NK-92 treated with Interleukin-12 subunit alpha and Interleukin-12 subunit beta, amount 100 ng/mL, for 24 hours (cell line): ENCODE results near the gene SHE.
"Not testable (repeated sequence)": the region's sequence is repeated elsewhere in the genome, so short reads cannot be mapped to it uniquely, and the experiment has no call there.

Experiments
- DNase-seq: peaks from one replicate; lab custom pipeline; 2025; lab: John Stamatoyannopoulos, UW

Gene SHE

DNA sequence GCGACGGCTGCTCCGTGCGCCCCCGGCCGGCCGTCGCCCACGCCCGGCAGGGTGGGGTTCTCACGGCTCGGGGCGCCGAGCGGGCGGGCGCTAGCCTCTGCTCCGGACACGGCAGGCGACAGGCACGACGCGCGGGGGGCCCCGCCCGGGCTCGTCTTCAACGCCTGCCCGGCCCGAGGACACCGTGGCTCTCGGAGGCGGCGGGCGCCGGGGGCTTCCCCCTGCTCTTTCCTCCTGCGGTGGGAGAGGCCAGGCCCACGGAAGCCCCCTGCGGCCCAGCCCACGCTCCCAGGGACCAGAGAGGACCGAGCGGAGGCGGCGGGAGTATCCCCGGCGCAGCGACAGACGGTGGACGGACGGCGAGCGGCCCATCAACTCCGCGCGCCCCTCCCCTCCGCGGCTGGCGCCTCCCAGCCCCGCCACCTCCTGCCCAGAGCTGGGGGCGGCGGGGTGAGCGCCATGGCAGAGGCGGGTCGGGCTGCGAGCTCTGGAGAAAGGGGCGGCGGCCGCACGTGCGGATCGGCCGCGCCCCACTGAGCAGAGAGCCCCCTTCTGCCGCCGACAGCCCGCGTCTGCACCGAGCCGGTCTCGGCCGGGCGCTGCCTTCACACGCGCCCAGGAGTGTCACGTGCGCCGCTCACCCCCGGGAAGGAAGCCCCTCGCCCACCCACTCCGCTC is at the start of gene SHE, which contains the start of gene TDRD10:
Gene SHE, minus strand, starts transcription at position 347 of the 678 bp plus-strand sequence. CDS start 386 bp downstream, outside the sequence.
Gene TDRD10, plus strand, starts transcription at position 154 of the 678 bp plus-strand sequence. CDS start 4,685 bp downstream, outside the sequence.
- DNase-seq, result no peak

DNA sequence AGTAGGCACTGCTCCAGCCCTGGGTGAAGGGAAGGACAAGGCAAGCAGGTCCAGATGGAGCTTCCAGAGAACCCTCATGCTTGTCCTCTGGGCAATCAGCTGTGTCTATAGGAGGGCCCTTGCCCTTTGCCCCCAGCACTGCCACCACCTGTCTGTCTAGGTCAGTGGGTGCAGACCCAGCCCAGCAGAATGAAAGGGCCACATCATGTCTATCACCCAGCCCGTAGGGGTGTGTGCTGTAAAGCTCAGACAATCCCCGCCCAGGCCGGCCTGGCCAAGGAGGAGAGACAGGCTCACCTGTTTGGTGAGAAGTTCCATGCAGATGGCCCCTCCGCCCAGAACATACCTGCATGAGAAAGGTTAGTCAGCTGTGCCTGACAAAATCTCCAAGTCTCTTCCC is 49.3 kb upstream of the SHE start:
- no peak for DNase-seq

DNA sequence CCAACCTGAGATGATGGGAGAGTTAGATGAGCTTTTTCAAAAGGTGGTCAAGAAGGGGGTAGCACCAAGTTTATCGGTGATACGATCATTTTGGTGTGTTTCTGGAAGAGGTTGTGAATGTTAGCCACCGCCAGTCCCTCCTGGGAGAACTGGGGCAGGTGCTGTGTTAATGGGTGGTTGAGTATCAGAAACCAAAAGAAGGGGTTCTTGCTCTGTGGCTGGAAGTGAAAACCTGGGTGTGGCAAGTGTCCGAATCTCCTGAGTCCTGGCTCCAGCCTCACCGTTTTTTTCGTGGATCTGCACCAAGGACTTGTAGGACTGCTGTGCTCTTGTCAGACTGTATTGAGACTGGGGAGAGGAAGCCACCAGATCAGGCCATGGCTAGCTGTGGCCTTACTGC is 48.4 kb upstream of the SHE start:
- no peak for DNase-seq

DNA sequence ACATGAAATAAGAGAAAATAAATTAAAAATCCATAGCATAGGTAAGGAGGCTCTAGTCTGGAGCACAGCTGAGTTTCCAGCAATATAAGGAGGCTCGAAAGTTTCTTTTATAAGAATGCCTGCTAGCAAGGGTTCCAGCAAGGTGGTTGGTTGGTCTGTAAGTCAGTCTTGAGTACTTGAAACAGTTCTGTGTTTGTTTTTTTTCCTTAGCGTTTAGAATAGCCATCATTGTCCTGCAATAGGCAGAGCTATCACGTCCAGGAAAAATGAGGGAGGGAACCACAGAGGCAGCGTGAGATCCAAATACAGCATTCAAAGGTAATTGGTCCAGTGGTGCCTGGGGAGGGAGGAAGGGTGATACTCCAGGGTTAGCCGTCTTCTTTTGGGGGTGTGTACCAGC is 47.9 kb upstream of the SHE start:
- no peak for DNase-seq

DNA sequence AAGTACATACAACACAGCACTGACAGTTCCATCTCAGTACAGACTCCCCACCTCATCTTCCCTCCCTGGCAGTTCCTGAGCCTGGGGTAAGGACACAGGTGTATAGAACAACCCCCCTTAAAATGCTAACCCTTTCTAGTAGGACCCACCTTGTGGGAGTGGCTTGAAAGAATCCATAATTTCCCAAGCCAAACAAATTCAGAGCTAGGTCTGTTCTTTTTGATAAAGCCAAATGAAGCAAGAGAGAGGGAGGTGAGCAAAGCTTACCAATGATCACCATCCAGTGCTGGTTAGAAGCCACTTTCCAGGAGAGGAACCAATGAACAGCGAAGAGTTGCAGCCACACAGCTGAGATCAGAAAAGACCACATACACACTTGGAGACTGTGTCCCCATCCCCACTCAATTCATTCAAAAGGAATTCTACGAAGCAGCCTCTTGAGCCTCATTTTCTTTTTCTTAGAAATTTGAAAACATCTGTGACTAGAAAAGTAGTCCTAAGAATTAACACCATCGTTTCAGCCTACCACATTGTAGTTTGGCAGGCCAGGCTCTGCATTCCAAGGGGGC is 47.1 kb upstream of the SHE start:
- no peak for DNase-seq

DNA sequence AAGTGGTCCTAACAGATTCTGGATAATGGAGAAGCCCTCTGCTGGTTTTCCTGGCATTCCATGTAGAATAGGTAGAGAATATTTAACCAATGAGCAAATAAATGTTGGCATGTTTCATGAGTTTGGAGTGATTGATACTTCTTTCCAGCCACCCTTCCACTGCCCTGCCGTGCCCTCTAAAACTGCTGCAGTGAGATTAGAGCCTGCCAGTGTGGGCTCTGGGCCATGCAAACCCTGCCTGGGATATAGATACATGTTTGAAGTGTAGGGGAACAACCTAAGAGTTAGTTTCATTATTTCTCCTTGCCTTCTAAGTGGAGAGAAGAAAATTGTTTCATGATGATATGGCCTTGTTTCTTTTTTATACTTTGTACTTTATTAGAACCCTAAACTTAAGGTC is 45.8 kb upstream of the SHE start:
- no peak for DNase-seq

DNA sequence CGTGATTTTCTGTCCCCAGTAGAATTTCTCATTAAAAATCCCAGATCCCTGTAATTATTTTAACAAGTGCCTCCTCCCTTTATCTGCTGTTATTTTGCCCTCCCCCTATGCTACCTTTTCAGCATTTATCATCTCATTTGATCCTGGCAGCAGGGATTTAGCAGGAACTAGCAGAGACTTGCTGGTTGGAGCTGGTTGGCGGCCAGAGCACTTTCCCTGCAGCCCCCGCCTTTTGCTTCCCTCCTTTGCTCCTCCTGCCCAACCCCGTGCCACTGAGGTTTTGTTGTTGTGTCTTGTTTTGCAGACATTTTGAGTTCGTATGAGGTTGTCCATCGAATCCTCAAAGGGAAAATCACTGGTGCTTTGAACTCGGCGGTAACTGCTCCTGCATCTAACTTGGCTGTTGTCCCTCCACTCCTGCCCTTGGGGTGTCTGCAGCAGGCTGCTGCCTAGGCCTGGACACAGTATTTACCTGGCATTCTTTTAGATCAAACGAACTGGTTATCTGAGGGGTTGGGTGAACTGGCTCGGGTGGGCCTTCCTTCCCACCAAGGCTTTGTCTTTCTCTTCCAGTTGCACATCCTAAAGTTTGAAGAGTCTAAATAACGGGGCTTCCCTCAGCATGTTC is 45.0 kb upstream of the SHE start:
- DNase-seq, result no peak

DNA sequence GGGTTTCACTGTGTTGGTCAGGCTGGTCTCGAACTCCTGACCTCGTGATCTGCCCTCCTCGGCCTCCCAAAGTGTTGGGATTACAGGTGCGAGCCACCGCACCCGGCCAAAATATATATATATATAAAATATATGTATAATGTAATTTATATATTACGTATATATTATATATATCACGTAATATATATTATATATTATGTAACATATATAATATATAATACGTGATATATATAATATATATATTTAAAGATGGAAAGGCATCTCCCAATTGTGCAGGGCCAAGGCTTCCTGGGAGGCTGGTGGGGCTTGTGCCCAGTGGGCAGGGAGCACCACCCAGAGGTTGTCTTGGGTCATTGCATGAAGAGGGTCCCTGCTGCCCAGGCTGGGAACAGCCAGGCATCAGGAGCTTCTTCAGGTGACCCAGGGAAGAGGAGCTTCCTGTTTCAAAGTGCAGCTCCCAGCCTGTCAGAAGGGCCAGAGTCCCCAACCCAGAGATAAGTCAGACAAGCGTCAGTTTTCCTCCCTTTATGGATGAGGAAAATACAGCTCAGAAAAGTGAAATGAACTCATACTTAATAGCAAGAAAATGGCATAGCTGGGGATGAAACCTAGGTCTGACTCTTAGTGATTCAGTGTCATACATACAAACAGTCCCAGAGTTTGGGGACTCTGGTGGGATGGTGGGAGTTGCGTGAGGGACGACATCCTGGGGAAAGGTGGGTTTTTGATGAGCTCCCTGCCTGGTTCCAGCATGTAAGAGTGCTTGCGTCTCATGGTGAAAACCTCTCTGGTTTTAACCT is 44.3 kb upstream of the SHE start:
- DNase-seq, result peak; percentile 26

DNA sequence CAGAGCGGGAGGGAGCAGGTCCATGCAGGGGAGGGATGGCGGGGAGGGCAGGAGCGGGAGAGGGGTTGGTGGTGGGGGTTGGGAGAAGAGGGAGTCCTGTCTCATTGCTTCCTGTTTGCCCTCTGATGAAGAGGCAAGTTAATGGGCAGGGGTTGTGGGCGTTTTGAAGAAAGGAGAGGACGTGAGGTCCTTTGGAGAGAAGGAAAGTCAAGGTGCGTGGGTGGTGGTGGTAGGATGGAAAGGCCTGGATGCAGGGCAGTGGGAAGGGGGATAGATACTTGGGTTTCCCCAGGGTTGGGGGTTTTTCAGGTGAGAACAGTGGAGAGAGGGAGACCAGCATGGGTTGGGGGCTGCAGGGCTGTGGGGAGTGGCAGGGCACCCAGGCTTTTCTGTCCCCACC is 39.0 kb upstream of the SHE start:
- DNase-seq, result no peak

DNA sequence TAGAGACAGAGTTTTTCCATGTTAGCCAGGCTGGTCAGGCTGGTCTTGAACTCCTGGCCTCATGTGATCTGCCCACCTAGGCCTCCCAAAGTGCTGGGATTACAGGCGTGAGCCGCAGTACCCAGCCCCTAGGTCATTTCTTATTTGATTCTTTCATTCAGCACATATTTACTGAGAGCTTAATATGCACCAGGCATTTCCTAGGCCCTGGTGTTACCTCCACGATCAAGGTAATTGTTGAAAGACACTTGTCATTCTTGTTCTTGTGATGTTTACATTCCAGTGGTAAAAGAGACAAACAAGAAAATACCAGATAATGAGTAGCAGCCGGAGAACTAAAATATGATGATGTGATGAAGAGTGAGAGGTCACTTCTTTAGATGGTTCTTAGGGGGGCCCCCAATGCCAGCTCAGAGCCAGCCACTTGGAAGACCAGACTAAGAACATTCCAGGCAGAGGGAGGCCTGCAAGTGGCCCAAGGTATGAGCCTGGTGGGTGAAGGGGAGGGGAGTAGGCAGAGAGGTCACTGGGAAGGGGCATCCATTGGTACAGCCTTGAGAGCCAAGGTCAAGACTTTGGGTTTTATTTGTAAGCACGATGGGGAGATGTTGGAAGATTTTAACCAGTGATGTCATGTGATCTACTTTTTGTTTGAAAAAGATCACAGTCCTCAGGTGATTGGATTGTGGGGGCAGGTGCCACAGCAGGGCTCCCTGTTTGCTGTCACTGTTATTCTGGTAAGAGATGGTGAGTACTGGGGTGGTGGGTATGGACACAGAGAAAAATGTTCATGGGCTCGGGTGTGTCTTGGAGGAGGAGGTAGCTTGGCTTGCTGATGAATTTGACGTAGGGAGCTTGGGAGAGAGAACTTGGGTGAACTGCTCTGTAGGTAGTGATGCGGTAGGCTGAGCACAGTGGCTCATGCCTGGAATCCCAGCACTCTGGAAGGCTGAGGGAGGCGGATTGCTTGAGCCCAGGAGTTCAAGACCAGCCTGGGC is 37.6 kb upstream of the SHE start:
- DNase-seq, result no peak

DNA sequence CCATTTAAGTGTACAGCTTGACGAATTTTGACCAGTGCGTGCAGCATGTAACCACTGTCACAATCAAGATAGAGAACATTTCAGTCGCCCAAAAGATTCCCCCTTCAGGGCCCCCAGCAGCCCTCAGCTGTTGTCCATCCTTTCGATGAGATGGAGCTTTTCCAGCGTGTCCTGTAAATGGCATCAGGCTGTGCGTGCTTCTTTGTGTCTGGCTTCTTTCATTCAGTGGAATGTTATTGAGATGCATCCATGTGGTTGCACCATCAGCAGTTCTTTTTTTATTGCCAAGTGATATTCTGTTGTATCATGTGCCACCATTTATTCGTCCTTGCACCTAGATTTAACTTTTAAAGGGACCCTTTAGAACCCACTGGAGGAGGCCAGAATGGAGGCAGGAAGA is 34.4 kb upstream of the SHE start:
- DNase-seq, result no peak

DNA sequence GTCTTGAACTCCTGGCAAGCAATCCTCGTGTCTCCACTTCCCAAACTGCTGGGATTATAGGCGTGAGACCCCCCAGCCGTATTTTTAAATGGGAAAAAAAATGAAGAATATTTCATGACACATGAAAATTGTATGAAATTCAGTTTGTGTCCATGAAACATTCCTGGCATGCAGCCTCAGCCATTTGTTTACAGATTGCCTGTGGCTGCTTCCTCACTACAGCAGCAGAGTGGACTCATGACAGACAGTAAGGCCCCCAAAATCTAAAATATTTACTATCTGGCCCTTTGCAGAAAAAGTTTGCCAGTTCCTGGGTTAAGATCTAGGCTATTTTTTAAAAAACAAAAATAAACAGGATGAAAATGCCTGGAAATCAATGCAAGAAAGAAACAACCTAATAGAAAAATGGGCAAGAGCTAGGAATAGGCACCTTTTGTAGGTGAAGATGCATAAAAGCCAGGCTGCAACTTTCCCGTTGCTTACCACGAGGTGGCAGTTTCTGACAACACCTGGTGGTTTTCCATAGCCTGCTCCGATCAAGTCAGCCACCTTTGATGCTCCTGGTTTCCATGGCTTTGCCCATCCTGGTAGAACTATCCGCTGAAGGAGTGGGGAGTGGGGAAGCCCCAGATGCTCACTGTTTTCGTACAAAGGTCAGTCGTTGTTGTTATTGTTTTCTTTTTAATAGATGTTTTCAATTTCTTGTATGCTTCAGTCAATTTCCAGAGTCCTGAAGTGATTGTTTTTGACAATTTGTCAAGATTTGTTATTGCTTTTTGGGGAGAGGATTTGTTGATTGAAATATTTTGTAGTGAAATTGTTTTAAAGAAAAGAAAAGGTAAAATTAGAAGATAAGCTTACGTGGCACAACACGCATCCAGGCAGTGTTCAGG is 32.0 kb upstream of the SHE start:
- DNase-seq, result no peak

DNA sequence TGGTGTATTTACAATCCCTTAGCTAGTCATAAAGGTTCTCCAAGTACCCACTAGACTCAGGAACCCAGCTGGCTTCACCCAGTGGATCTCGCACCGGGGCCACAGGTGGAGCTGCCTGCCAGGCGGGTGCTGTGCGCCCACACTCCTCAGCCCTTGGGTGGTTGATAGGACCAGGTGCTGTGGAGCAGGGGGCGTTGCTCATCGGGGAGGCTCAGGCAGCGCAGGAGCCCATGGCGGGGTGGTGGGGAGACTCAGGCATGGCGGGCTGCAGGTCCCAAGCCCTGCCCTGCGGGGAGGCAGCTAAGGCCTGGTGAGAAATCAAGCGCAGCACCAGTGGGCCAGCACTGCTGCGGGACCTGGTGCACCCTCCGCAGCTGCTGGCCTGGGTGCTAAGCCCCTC is 29.7 kb upstream of the SHE start:
- DNase-seq, result not testable (repeated sequence)

DNA sequence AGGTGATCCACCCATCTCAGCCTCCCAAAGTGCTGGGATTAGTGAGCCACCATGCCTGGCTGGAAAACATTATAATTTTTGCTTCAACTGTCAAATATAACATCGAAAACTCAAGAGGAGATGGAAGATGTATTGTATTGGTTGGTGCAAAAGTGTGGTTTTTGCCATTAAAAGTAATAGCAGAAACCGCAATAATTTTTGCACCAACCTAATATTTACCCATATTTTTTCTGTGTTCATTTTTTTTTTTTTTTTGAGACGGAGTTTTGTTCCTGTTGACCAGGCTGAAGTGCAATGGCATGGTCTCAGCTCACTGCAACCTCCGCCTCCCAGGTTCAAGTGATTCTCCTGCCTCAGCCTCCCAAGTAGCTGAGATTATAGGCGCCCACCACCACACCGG is 27.1 kb upstream of the SHE start:
- no peak for DNase-seq

DNA sequence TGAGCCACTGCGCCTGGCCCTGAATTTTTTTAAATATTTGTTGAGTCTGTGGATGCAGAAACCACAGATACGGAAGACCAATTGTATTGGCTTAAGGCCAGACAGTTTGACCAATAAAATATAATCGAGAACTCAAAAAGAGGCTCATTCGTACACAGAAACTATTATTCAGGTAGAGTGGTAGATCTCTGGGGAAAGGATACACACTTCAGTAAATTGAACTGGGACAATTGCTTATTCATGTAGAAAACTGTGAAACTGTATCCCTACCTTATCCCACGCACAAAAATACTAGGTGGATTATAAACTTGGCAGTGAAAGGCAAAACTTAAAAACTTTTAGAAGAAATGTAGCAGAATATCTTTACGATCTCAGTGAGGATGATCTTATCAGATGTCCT is 25.0 kb upstream of the SHE start:
- DNase-seq, result no peak

DNA sequence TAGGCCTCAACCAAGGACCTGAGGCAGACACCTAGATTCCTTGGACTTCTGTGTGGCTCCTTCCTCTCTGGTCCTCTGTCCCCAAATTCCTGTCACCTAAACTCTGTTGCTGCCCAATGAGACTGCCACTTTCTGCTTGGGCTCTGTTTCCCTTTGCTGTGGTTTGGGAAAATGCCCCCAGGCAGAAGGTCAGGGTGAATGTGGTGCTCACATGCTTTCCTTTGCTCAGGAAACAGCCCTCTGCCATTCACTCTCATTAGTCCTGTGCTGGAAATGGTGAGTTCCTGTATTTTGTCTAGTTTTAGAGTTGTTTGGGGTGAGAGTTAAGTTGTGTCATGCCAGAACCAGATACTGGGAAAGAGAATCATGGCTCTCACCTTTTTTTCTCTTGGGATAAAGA is 22.7 kb upstream of the SHE start:
- no peak for DNase-seq

DNA sequence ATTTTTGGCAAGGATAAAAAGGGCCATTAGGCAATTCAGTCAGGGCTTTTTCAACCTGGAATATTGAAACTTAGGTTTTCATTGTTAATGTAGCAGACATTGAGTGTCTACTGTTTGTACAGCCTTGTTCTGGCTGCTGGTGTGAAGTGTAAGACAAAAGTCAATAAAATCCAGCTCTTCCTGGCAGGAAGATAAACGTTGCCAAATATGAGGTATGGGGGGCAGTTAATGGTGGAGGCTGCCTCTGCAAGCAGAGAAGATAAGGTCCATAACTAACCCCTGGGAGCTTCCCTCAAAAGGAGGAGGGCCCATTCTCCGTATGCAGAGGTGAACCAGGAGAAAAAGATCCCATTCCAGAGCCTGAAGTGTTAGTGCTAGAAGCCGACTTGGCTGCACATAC is 19.5 kb upstream of the SHE start:
- no peak for DNase-seq

DNA sequence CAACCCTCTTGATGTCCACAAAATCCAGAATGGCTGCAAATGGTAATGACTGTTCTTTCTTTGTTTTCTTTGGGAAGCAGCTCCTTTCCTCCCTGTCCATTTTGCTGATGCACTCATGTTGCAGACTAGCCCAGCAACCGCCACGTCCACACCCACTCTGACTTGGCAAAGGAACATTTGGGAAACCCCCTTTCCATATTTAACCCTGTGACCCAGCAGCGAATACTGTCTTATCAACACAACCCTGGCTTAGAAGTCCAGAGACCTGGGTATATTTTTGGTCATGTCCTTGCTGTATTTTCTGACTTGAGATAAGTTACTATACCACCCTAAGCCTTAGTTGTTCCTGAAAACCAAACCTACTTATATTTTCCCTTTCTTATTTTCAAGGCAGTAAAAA is 18.1 kb upstream of the SHE start:
- DNase-seq, result no peak

DNA sequence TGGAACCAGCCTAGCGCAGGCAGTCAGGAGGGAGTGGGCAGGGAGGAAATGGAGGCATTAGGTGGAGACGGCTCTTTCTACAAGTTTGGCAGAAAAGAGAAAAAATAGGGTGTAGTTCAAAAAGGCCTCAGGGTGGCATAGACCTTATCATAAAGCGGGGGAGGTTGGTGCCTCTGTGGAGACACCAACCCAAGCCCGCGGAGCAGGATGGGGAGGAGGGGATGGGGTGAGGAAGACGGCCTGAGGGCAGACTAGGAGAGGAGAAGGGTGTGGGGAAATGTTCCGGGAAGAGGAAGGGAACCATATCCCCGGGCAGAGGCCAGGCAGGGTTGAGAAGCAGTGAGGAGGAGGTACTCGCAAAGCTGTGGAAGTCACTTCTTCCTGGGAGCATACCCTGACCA is 17.4 kb upstream of the SHE start:
- DNase-seq, result no peak

DNA sequence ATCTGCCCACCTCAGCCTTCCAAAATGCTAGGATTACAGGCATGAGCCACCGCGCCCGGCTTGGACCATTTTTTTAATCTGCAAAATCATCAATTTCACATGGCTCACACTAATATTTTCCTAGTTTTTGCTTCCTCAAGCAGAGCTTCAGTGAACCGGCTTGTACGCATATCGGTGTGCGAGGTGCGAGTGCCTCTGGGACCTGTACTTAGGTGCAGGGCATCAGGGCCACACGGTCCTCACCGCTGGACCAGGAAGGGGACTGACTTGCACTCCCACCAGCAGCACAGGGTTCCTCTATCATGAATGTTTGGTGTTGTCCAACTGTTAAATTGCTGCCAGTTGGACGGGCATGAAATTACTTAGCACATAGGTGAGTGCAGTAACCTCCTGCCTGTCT is 15.4 kb upstream of the SHE start:
- DNase-seq, result no peak
